ENCODE data around the gene CAMTA2.

The CAMTA2 gene

GRCh38 chr17:4967539-4968485, 19.7 kb downstream of the CAMTA2 start, which contains the start of gene SPAG7:
TSS of gene SPAG7 (minus strand) at chr17:4967817. CDS start at chr17:4967804, 13 bp downstream.
- peak; percentile 69 to 94 for DNase-seq

- peak; percentile 98 to 100 for DNase-seq
Measured at GRCh38 chr17:4966844-4967538, 20.5 kb downstream of the CAMTA2 start.

GRCh38 chr17:4965311-4965986, 22.0 kb downstream of the CAMTA2 start:
- DNase-seq, result no peak

GRCh38 chr17:4960279-4960922, 27.1 kb downstream of the CAMTA2 start:
- DNase-seq, result no peak

GRCh38 chr17:4959261-4959965, 28.1 kb downstream of the CAMTA2 start:
- no peak for DNase-seq

- no peak for DNase-seq
Measured at GRCh38 chr17:4958102-4958501, 29.4 kb downstream of the CAMTA2 start.

GRCh38 chr17:4956493-4957061, 30.9 kb downstream of the CAMTA2 start:
- DNase-seq, result no peak

GRCh38 chr17:4955091-4955490, 32.4 kb downstream of the CAMTA2 start:
- no peak for DNase-seq

- DNase-seq, result no peak
Measured at GRCh38 chr17:4953451-4953961, 34.0 kb downstream of the CAMTA2 start.

GRCh38 chr17:4951486-4951885, 36.0 kb downstream of the CAMTA2 start:
- no peak for DNase-seq

- no peak for DNase-seq
Measured at GRCh38 chr17:4950746-4951204, 36.7 kb downstream of the CAMTA2 start, which contains the start of gene ENO3. TSS of gene ENO3 (plus strand) at chr17:4951119. CDS start at chr17:4951830, 711 bp downstream.

GRCh38 chr17:4950075-4950745, 37.3 kb downstream of the CAMTA2 start:
- peak in 1 of 2 experiments; percentile 47 for DNase-seq

- peak; percentile 49 to 80 for DNase-seq
Measured at GRCh38 chr17:4949321-4950074, 38.0 kb downstream of the CAMTA2 start.

- peak; percentile 40 to 85 for DNase-seq
Measured at GRCh38 chr17:4948931-4949320, 38.5 kb downstream of the CAMTA2 start.

- peak; percentile 69 to 85 for DNase-seq
Measured at GRCh38 chr17:4948166-4948930, 39.1 kb downstream of the CAMTA2 start, which contains the start of gene PFN1. TSS of gene PFN1 (minus strand) at chr17:4948530. CDS start at chr17:4948394, 136 bp downstream.

GRCh38 chr17:4947411-4948165, 39.9 kb downstream of the CAMTA2 start:
- peak; percentile 27 to 59 for DNase-seq

- DNase-seq, result peak in 1 of 2 experiments; percentile 50
Measured at GRCh38 chr17:4947010-4947410, 40.5 kb downstream of the CAMTA2 start.
